ENCODE results near the gene ADH5.

GRCh38 chr4:99025506-99025905 is 63.1 kb downstream of the ADH5 start:
- TF ChIP-seq, protein P1, sequence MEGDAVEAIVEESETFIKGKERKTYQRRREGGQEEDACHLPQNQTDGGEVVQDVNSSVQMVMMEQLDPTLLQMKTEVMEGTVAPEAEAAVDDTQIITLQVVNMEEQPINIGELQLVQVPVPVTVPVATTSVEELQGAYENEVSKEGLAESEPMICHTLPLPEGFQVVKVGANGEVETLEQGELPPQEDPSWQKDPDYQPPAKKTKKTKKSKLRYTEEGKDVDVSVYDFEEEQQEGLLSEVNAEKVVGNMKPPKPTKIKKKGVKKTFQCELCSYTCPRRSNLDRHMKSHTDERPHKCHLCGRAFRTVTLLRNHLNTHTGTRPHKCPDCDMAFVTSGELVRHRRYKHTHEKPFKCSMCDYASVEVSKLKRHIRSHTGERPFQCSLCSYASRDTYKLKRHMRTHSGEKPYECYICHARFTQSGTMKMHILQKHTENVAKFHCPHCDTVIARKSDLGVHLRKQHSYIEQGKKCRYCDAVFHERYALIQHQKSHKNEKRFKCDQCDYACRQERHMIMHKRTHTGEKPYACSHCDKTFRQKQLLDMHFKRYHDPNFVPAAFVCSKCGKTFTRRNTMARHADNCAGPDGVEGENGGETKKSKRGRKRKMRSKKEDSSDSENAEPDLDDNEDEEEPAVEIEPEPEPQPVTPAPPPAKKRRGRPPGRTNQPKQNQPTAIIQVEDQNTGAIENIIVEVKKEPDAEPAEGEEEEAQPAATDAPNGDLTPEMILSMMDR (IDR thresholded peaks at IDR 0.05) = no peak
- TF ChIP-seq POLR2A (IDR thresholded peaks at IDR 0.05) = no peak
